Measurements from ENCODE around the gene CXCR1.
A peak's percentile ranks its signal among the peaks of the same experiment; 100 is the strongest.
"Not testable (repeated sequence)": the region's sequence is repeated elsewhere in the genome, so short reads cannot be mapped to it uniquely, and the experiment has no call there.

The CXCR1 gene

DNA sequence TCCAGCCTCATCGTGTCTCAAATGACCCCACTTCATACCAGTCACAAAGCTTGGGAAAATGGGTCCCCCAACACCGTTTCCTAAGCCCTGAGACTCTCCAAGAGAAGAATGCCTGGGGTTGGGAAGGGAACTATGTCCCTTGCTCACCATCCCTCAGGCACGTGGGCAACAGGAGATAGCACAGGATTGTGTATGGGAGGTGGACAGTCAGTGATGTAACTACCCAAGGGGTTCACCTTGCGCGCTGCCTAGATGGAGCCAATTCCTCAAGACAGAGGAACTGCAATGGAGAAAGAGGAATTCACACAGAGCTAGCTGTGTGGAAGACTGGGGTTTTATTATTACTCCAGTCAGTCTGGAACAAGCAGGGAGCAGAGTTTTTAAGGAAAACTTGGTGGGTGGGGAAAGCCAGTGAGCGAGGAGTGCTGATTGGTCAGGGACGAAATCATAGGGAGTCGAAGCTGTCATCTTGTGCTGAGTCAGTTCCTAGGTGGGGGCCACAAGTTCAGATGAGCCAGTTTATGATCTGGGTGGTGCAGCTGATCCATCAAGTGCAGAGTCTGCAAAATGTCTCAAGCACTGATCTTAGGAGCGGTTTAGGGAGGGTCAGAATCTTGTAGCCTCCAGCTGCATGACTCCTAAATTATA, 13.8 kb upstream of the CXCR1 start:
- no peak overlapping the region for H3K4me3 ChIP-seq (ENCODE audit: low read depth, low read length)
- no peak for DNase-seq (ENCODE audit: low read depth)
- TF ChIP-seq, protein P1, sequence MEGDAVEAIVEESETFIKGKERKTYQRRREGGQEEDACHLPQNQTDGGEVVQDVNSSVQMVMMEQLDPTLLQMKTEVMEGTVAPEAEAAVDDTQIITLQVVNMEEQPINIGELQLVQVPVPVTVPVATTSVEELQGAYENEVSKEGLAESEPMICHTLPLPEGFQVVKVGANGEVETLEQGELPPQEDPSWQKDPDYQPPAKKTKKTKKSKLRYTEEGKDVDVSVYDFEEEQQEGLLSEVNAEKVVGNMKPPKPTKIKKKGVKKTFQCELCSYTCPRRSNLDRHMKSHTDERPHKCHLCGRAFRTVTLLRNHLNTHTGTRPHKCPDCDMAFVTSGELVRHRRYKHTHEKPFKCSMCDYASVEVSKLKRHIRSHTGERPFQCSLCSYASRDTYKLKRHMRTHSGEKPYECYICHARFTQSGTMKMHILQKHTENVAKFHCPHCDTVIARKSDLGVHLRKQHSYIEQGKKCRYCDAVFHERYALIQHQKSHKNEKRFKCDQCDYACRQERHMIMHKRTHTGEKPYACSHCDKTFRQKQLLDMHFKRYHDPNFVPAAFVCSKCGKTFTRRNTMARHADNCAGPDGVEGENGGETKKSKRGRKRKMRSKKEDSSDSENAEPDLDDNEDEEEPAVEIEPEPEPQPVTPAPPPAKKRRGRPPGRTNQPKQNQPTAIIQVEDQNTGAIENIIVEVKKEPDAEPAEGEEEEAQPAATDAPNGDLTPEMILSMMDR (IDR thresholded peaks at IDR 0.05; ENCODE audit: control insufficient read depth, extremely low read depth, insufficient read depth), result no peak

DNA sequence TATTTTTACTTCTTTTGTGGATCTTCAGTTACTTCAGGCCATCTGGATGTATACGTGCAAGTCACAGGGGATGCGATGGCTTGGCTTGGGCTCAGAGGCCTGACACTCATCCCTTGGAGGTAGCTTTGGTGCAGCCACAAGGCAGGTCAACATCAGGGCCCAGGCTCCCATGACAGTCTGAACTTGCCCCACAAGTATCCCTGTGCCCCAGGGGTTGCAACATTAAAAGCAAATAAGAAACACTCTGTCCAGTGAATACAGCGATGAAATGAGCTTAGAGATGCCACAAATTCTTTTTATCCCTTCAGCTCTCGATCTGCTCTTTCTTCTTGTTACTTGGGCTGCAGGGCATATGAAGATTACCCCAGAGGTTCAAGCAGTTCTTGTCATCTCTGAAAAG, 13.0 kb upstream of the CXCR1 start:
- DNase-seq (ENCODE audit: low read depth), result no peak
- TF ChIP-seq, protein P1 (IDR thresholded peaks at IDR 0.05; ENCODE audit: control insufficient read depth, extremely low read depth, insufficient read depth), result no peak
- no peak overlapping the region for H3K4me3 ChIP-seq (ENCODE audit: low read depth, low read length)

DNA sequence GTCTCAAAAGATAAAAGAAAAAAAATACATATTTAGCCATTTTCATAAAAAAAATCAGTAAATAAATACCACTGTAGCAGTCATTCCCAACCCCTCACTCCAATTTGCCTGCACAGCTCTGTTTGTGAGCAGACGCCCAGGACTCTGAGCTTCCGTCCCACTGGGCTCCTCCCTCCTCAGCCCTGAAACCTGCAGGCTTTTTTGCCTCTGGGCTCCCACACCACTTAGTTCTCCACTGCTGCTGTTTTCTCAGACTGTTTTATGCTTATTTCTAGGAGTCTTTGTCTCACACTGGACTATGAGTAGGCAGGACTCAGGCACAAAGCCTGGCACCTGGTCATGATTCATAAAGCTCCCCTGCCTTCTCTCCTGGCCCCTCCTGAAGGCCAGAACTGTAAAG, 6.1 kb upstream of the CXCR1 start:
- TF ChIP-seq, protein P1 (IDR thresholded peaks at IDR 0.05; ENCODE audit: control insufficient read depth, extremely low read depth, insufficient read depth), result no peak
- no peak overlapping the region for H3K4me3 ChIP-seq (ENCODE audit: low read depth, low read length)
- DNase-seq (ENCODE audit: low read depth), result no peak

DNA sequence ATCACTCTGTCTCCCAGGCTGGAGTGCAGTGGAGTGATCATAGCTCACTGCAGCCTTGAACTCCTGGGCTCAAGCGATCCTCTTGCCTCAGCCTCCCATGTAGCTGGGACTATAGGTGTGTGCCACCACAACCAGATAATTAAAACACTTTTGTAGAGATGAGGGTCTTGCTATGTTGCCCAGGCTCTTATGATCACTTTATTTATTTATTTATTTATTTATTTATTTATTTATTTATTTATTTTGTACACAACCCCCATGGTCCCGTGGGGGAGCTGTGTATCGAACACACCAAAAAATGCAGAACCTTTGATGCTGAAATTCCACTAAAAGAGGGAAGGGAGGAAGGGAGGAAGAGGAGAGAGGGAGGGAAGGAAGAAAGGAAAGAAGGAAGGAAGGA, 5.0 kb upstream of the CXCR1 start:
- H3K4me3 ChIP-seq (ENCODE audit: low read depth, low read length); DNase-seq (ENCODE audit: low read depth): not testable (repeated sequence)

DNA sequence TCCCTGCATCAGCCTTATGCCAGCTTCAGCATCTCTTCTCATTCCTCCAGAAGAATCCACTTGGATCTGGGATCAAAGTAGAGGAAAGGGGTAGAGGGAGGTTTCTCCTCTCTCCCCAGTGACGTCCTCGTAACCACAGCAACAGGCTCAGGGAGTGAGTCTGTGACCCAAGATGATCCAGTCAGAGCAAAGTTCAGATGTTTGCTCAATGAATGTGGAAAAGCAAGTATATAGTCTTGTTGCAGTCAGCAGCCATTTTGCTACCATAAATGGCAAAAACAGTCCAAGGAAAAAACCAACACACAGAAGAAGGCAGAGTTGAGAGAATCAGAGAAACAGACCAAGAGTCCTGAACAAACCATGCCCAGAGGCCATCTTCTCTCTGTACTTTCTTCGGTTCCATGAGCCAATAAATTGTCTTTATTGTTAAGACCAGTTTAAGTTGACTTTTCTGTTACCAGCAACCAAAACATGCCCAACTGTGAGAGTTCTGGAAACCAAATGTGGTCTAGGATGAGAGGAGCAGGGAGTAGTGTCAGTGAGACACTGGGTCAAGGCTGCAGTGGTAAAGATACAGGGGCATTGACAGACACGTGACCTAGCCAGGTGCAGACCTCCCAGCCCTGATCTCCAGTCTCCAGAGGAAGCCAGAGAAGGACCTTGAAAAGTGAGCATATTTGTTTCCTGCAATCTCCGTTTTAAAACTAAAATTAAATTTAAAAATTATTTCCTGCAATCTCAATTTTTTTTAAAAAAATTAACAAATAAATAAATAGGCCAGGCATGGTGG, 3.2 kb upstream of the CXCR1 start:
- no peak for DNase-seq (ENCODE audit: low read depth)
- TF ChIP-seq, protein P1 (IDR thresholded peaks at IDR 0.05; ENCODE audit: control insufficient read depth, extremely low read depth, insufficient read depth), result no peak

DNA sequence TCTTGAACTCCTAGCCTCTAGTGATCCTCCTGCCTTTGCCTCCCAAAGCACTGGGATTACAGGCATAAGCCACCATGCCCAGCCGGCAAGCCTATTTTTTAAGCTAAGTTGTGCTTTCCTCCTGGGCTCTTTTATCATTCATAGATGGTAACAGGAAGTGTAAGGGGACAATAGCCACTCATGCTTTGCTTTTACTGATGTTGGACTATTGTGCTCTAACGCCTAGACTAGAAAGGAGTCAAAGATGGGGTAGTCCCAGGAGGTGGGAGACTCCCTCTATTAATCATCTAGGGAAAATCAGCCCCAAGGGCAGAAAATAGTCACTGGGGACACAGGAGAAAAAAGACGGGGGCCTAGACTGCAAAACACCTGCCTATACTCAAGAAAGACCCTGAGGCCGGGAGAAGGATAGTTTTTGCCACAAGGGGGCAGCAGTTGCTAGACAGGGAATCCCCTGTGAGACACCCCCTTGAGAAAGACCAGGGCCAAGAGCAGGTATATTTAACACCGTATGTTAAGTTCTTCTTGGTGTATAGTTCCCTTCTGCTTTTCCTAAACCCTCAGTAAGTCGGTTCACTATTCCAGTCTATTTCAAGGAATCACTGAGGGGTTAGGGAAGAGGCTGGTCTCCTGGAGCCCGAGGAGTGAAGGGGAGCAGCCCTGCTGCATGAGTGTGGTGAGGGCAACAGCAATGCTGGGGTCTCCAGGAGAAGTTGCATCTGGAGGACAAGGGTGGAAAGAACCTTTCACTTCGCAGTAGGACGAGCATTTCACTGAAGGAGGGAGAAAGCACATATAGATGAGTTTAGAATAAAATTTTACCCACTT, 2.1 kb upstream of the CXCR1 start:
- no peak for DNase-seq (ENCODE audit: low read depth)

More for the DNA sequence above, 3.2 kb upstream of the CXCR1 start:
- no peak overlapping the region for H3K4me3 ChIP-seq (ENCODE audit: low read depth, low read length)

More for the DNA sequence above, 2.1 kb upstream of the CXCR1 start:
- H3K4me3 ChIP-seq (ENCODE audit: low read depth, low read length), result no peak overlapping the region
- TF ChIP-seq, protein P1 (IDR thresholded peaks at IDR 0.05; ENCODE audit: control insufficient read depth, extremely low read depth, insufficient read depth), result peak; percentile 36; the same call in 1 of the 2 replicates
